PC-9 (cell line): ENCODE data around the gene SPACA7. TPM values are rescaled to one million over a fixed set of nuclear protein-coding genes. Genes with fewer than 3 reads are reported as not detected.

Experiments used
- BruUV-seq: library from RNA; stranded (reverse); fragments of 400-500 nt; replicated peaks from 2 replicates; lab custom pipeline; 2021; lab: Mats Ljungman, UMichigan
- CTCF ChIA-PET: fragments of 300-600 bp; sonication (Branson Sonifier 250); formaldehyde crosslinking; loops from one replicate; lab custom pipeline; 2022; ENCODE audit warnings: antibody characterized with exemption; lab: Charles Lee
- POLR2A ChIA-PET: fragments of 300-600 bp; sonication (Branson Sonifier 250); formaldehyde crosslinking; loops from one replicate; lab custom pipeline; 2022; ENCODE audit warnings: antibody characterized with exemption; ENCODE audit not compliant: unreplicated experiment; lab: Charles Lee
- DNase-seq, 2 experiments: peaks; one replicate each; pipeline versions ENCODE4 v3.0.0 to v3.0.0-alpha.2; 2015 to 2022; ENCODE audit warnings: mixed read lengths in 1 of 2
- H2AFZ ChIP-seq: fragments of 200-600 bp; sonication (generic); 2 replicates; pipeline ENCODE4 v1.8.1; 2017; ENCODE audit warnings: antibody characterized with exemption
- H3F3A ChIP-seq: fragments of 200-600 bp; sonication (generic); 2 replicates; pipeline ENCODE4 v1.8.1; 2017; ENCODE audit warnings: antibody characterized with exemption, mild to moderate bottlenecking, low read depth; ENCODE audit not compliant: insufficient read depth
- H3K27ac ChIP-seq: fragments of 200-600 bp; sonication (generic); 2 replicates; pipeline ENCODE4 v1.6.1; 2016; ENCODE audit warnings: mixed run types
- H3K27me3 ChIP-seq: fragments of 200-600 bp; sonication (generic); 2 replicates; pipeline ENCODE4 v1.6.1; 2016; ENCODE audit warnings: low read depth, mixed run types; ENCODE audit not compliant: insufficient read depth
- H3K36me3 ChIP-seq: fragments of 200-600 bp; sonication (generic); 2 replicates; pipeline ENCODE4 v1.6.1; 2016; ENCODE audit warnings: low read depth, mixed run types
- H3K4me1 ChIP-seq: fragments of 200-600 bp; sonication (generic); replicated peaks from 2 replicates; pipeline ENCODE4 v1.6.1; 2016; ENCODE audit warnings: mixed run types; ENCODE audit not compliant: insufficient read depth
- H3K4me2 ChIP-seq: fragments of 200-600 bp; sonication (generic); 2 replicates; pipeline ENCODE4 v1.6.1; 2017; ENCODE audit warnings: mixed run types
- H3K4me3 ChIP-seq: fragments of 200-600 bp; sonication (generic); 2 replicates; pipeline ENCODE4 v1.6.1; 2016; ENCODE audit warnings: mixed run types
- H3K79me2 ChIP-seq: fragments of 200-600 bp; sonication (generic); 2 replicates; pipeline ENCODE4 v1.6.1; 2017; ENCODE audit warnings: low read depth, mixed run types
- H3K9me2 ChIP-seq: fragments of 200-600 bp; sonication (generic); 2 replicates; pipeline ENCODE4 v1.8.1; 2017; ENCODE audit warnings: mild to moderate bottlenecking; ENCODE audit not compliant: insufficient read depth
- H3K9me3 ChIP-seq: fragments of 200-600 bp; sonication (generic); 2 replicates; pipeline ENCODE4 v1.8.1; 2016; ENCODE audit warnings: low read depth; ENCODE audit not compliant: insufficient read depth
- H4K20me1 ChIP-seq: fragments of 200-600 bp; sonication (generic); 2 replicates; pipeline ENCODE4 v1.8.1; 2017; ENCODE audit not compliant: insufficient read depth
- EZH2 ChIP-seq: fragments of 200-600 bp; sonication (generic); IDR thresholded peaks from 2 replicates; pipeline ENCODE4 v1.8.0; 2017; ENCODE audit warnings: antibody characterized with exemption, low read depth
- intact Hi-C: fragments of 100-400 bp; cut with micrococcal nuclease; formaldehyde crosslinking; loops from one replicate; pipeline ENCODE4 v1.10.0; 2022; ENCODE audit not compliant: unreplicated experiment
- total RNA-seq: library from RNA; stranded (reverse); gene quantifications from 2 replicates; pipeline ENCODE4 v1.2.3, GENCODE V29; 2021
- TF ChIP-seq, protein P1 (sequence below): fragments of 200-600 bp; sonication (generic); conservative IDR thresholded peaks from 2 replicates; pipeline ENCODE4 v1.6.1; 2017; ENCODE audit warnings: mixed run types, antibody characterized with exemption, mild to moderate bottlenecking, moderate library complexity

The SPACA7 gene
- total RNA-seq, 1 experiment from 2014 or later: not detected

DNA sequence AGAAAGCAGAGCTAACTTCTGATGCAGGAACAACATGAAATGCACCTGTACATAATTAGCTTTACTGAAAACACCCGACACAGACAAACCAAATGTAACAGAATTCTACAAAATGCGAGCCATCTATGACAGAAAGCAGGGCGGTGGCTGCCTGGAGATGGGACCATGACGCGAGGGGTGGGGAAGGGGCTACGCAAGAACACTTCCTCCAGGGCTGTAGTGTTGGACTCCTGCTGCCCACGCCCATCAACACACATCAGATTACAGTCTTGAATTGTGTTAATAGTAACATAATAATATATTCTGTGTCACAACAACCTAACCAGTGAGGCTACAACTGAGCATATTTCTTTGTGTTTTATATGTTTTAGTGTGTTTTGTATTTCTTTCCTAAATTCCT is 103.2 kb downstream of the SPACA7 start:
- Histone ChIP-seq H3K4me3 (no peak overlapping the region), H4K20me1 (no peaks in the 10 kb centered on the region), H2AFZ (no peak overlapping the region), H3K9me3 (no peaks in the 10 kb centered on the region), H3K4me1 (no peaks in the 10 kb centered on the region), H3F3A (no peaks in the 10 kb centered on the region), H3K36me3 (no peaks in the 10 kb centered on the region), H3K27me3 (no peaks in the 10 kb centered on the region), H3K79me2 (no peaks in the 10 kb centered on the region), H3K27ac (no peak overlapping the region), H3K4me2 (no peak overlapping the region), H3K9me2 (no peaks in the 10 kb centered on the region)
- CTCF ChIA-PET: no interaction called here
- POLR2A ChIA-PET: no interaction called here
- intact Hi-C loops: no loop called here
- BruUV-seq: no TSS peak
- TF ChIP-seq, protein P1, sequence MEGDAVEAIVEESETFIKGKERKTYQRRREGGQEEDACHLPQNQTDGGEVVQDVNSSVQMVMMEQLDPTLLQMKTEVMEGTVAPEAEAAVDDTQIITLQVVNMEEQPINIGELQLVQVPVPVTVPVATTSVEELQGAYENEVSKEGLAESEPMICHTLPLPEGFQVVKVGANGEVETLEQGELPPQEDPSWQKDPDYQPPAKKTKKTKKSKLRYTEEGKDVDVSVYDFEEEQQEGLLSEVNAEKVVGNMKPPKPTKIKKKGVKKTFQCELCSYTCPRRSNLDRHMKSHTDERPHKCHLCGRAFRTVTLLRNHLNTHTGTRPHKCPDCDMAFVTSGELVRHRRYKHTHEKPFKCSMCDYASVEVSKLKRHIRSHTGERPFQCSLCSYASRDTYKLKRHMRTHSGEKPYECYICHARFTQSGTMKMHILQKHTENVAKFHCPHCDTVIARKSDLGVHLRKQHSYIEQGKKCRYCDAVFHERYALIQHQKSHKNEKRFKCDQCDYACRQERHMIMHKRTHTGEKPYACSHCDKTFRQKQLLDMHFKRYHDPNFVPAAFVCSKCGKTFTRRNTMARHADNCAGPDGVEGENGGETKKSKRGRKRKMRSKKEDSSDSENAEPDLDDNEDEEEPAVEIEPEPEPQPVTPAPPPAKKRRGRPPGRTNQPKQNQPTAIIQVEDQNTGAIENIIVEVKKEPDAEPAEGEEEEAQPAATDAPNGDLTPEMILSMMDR: no peak
- no peak for TF ChIP-seq EZH2
- DNase-seq: no peak

DNA sequence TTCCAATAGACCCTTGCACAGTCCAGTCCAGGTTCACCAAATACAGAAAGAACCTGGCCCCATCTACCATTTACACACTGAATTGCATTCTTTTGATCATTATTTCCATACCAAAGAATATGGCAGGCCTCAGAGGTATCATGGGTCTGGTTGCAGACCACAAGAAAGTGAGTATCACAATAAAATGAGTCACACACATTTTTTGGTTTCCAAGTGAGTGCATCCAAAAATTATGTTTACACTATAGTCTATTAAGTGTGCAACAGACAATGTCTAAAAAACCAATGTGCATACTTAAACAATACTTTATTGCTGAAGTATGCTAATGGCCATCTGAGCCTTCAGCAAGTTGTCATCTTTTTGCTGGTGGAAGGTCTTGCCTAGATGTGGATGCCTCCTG is 105.3 kb downstream of the SPACA7 start:
- H3K27me3 ChIP-seq: no peaks in the 10 kb centered on the region
- H3K36me3 ChIP-seq: no peaks in the 10 kb centered on the region
- no peaks in the 10 kb centered on the region for H3K4me1 ChIP-seq
- no peak for DNase-seq
- no peaks in the 10 kb centered on the region for H4K20me1 ChIP-seq
- no peaks in the 10 kb centered on the region for H3K79me2 ChIP-seq
- H3K4me3 ChIP-seq: no peak overlapping the region
- ChIA-PET CTCF (no interaction called here), POLR2A (no interaction called here)
- H3K27ac ChIP-seq: no peak overlapping the region
- TF ChIP-seq, protein P1: no peak
- TF ChIP-seq EZH2: no peak
- no peaks in the 10 kb centered on the region for H3K9me2 ChIP-seq
- no peak overlapping the region for H3K4me2 ChIP-seq
- intact Hi-C loops: no loop called here
- H2AFZ ChIP-seq: no peak overlapping the region
- no peaks in the 10 kb centered on the region; the same call in 1 of the 2 replicates for H3F3A ChIP-seq
- no TSS peak for BruUV-seq
- no peaks in the 10 kb centered on the region for H3K9me3 ChIP-seq

DNA sequence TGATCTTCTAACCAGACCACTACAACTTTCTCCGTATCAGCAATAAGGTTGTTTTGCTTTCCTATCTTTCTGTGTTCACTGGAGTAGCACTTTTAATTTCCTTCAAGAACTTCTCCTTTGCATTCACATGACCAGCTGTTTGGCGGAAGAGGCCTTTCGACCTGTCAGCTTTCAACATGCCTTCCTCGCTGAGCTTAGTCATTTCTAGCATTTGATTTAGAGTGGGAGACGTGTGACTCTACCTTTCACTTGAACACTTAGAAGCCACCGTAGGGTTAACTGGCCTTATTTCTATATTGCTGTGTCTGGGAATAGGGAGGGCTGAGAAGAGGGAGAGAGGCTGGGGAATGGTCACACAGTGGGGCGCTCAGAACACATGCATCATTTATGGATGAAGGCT is 107.1 kb downstream of the SPACA7 start:
- no peaks in the 10 kb centered on the region for H3K36me3 ChIP-seq
- no peaks in the 10 kb centered on the region for H3K9me3 ChIP-seq
- 0 out of 2 replicates have a peak, but pooled peaks cover 4% of the 10 kb centered on the region for H4K20me1 ChIP-seq
- no peaks in the 10 kb centered on the region for H3K79me2 ChIP-seq
- H3K27ac ChIP-seq: no peak overlapping the region
- H3K4me3 ChIP-seq: no peak overlapping the region
- BruUV-seq: no TSS peak
- no peak overlapping the region for H2AFZ ChIP-seq
- intact Hi-C loops: no loop called here
- H3F3A ChIP-seq: no peaks in the 10 kb centered on the region; the same call in 1 of the 2 replicates
- H3K9me2 ChIP-seq: no peaks in the 10 kb centered on the region
- H3K4me2 ChIP-seq: no peak overlapping the region
- H3K27me3 ChIP-seq: no peaks in the 10 kb centered on the region
- TF ChIP-seq, protein P1: no peak
- no peak for TF ChIP-seq EZH2
- CTCF ChIA-PET: no interaction called here
- no peaks in the 10 kb centered on the region for H3K4me1 ChIP-seq
- no peak for DNase-seq
- POLR2A ChIA-PET: no interaction called here

Other genes with a start within 250 kb of the SPACA7 start
- 35.1 and 47.4 TPM in 2 replicates for gene TUBGCP3, start 211.8 kb downstream of the SPACA7 start, total RNA-seq